ENCODE data around the gene ITPR3.

ITPR3 gene

GRCh38 chr6:33670971-33671743 lies 50.0 kb downstream of the ITPR3 start:
- no peak for DNase-seq (ENCODE audit: low read depth)
- no peak overlapping the region for H3K4me3 ChIP-seq (ENCODE audit: low read length)
- TF ChIP-seq CTCF (IDR thresholded peaks at IDR 0.05; ENCODE audit: insufficient read depth, low read depth, low read length, missing control alignments), result no peak

- no peak for DNase-seq (ENCODE audit: low read depth)
- H3K4me3 ChIP-seq (ENCODE audit: low read length), result no peak overlapping the region
- TF ChIP-seq CTCF (IDR thresholded peaks at IDR 0.05; ENCODE audit: insufficient read depth, low read depth, low read length, missing control alignments), result no peak
Observed at GRCh38 chr6:33671744-33672072, 50.6 kb downstream of the ITPR3 start.

GRCh38 chr6:33672808-33673207 lies 51.7 kb downstream of the ITPR3 start:
- no peak overlapping the region for H3K4me3 ChIP-seq (ENCODE audit: low read length)
- TF ChIP-seq CTCF (IDR thresholded peaks at IDR 0.05; ENCODE audit: insufficient read depth, low read depth, low read length, missing control alignments), result peak; percentile 52
- DNase-seq (ENCODE audit: low read depth), result peak; percentile 88

GRCh38 chr6:33673851-33674250 lies 52.7 kb downstream of the ITPR3 start:
- DNase-seq (ENCODE audit: low read depth), result no peak
- no peak for TF ChIP-seq CTCF (IDR thresholded peaks at IDR 0.05; ENCODE audit: insufficient read depth, low read depth, low read length, missing control alignments)
- no peak overlapping the region for H3K4me3 ChIP-seq (ENCODE audit: low read length)

GRCh38 chr6:33675968-33676367 lies 54.8 kb downstream of the ITPR3 start:
- DNase-seq (ENCODE audit: low read depth), result no peak
- no peak for TF ChIP-seq CTCF (IDR thresholded peaks at IDR 0.05; ENCODE audit: insufficient read depth, low read depth, low read length, missing control alignments)
- H3K4me3 ChIP-seq (ENCODE audit: low read length), result no peak overlapping the region

- no peak for TF ChIP-seq CTCF (IDR thresholded peaks at IDR 0.05; ENCODE audit: insufficient read depth, low read depth, low read length, missing control alignments)
Observed at GRCh38 chr6:33676416-33677142, 55.5 kb downstream of the ITPR3 start.

More at GRCh38 chr6:33676416-33677142, 55.5 kb downstream of the ITPR3 start:
- DNase-seq (ENCODE audit: low read depth), result no peak
- H3K4me3 ChIP-seq (ENCODE audit: low read length), result no peak overlapping the region
